Endothelial cell (in vitro differentiated cells): Measurements from ENCODE around the gene PCED1B. TPM values are rescaled to one million over a fixed set of nuclear protein-coding genes. Genes with fewer than 3 reads are reported as not detected.

Experiments
- DNase-seq: peaks from one replicate; pipeline ENCODE4 v3.0.0; 2021; ENCODE audit warnings: low spot score
- H3K27ac Mint-ChIP-seq: one replicate; pipeline ENCODE4 v1.8.0; 2021; ENCODE audit warnings: mixed read lengths, inconsistent platforms; ENCODE audit not compliant: unreplicated experiment
- H3K27me3 Mint-ChIP-seq: one replicate; pipeline ENCODE4 v1.8.0; 2021; ENCODE audit warnings: mild to moderate bottlenecking, moderate library complexity, mixed read lengths, inconsistent platforms; ENCODE audit not compliant: unreplicated experiment
- H3K36me3 Mint-ChIP-seq: one replicate; pipeline ENCODE4 v1.8.0; 2021; ENCODE audit warnings: mild to moderate bottlenecking, low read depth, mixed read lengths, inconsistent platforms; ENCODE audit not compliant: unreplicated experiment
- H3K4me1 Mint-ChIP-seq: one replicate; pipeline ENCODE4 v1.8.0; 2021; ENCODE audit warnings: mild to moderate bottlenecking, mixed read lengths, inconsistent platforms; ENCODE audit not compliant: unreplicated experiment
- H3K4me3 Mint-ChIP-seq: one replicate; pipeline ENCODE4 v1.8.0; 2021; ENCODE audit warnings: mild to moderate bottlenecking, mixed read lengths, inconsistent platforms; ENCODE audit not compliant: unreplicated experiment
- H3K9me3 Mint-ChIP-seq: one replicate; pipeline ENCODE4 v1.8.0; 2021; ENCODE audit warnings: mixed read lengths, inconsistent platforms; ENCODE audit not compliant: unreplicated experiment
- total RNA-seq: library from RNA; stranded (reverse); fragmentation: NEBNext Ultra II Directional; extraction: Animal tissue kit (Norgen Biotek cat#: 25700); gene quantifications from one replicate; pipeline ENCODE4 v1.2.1, GENCODE V29; 2021; ENCODE audit not compliant: unreplicated experiment
- TF ChIP-seq, protein P1 (sequence below): fragments of 200-600 bp; sonication (generic); IDR thresholded peaks from one replicate; pipeline ENCODE4 v1.5.0; 2021; ENCODE audit warnings: antibody characterized with exemption; ENCODE audit not compliant: unreplicated experiment

PCED1B gene
- total RNA-seq, 1 donor from 2014 or later, result 9.7 TPM

DNA sequence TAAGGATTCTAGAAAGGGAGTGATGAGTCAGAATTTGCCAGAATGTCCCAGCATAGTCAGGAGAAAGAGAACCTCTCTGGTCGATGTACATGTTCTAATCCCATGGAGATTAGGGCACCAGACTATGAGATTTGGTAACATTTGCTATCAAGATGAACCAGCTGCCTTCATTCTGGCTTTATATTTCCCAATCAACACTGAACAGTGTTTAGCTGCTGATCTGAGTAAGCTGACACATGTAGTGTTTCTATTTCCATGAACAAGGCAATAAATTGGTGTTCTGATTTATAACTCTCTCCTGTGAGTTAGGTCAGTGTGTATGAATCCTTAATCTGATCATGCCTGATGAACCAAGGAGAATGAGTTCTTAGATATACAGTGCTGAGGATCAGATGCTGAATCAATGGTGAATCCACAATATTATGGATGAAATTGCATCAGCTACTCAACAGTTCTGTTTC, 158.4 kb downstream of the PCED1B start:
- peaks cover 21% of the 10 kb centered on the region for H3K4me1 Mint-ChIP-seq
- H3K4me3 Mint-ChIP-seq, result no peak overlapping the region
- H3K36me3 Mint-ChIP-seq, result peaks cover 20% of the 10 kb centered on the region
- H3K27ac Mint-ChIP-seq, result no peak overlapping the region
- no peaks in the 10 kb centered on the region for H3K9me3 Mint-ChIP-seq
- DNase-seq, result no peak
- TF ChIP-seq, protein P1, sequence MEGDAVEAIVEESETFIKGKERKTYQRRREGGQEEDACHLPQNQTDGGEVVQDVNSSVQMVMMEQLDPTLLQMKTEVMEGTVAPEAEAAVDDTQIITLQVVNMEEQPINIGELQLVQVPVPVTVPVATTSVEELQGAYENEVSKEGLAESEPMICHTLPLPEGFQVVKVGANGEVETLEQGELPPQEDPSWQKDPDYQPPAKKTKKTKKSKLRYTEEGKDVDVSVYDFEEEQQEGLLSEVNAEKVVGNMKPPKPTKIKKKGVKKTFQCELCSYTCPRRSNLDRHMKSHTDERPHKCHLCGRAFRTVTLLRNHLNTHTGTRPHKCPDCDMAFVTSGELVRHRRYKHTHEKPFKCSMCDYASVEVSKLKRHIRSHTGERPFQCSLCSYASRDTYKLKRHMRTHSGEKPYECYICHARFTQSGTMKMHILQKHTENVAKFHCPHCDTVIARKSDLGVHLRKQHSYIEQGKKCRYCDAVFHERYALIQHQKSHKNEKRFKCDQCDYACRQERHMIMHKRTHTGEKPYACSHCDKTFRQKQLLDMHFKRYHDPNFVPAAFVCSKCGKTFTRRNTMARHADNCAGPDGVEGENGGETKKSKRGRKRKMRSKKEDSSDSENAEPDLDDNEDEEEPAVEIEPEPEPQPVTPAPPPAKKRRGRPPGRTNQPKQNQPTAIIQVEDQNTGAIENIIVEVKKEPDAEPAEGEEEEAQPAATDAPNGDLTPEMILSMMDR, result no peak
- H3K27me3 Mint-ChIP-seq, result peaks cover 8% of the 10 kb centered on the region

DNA sequence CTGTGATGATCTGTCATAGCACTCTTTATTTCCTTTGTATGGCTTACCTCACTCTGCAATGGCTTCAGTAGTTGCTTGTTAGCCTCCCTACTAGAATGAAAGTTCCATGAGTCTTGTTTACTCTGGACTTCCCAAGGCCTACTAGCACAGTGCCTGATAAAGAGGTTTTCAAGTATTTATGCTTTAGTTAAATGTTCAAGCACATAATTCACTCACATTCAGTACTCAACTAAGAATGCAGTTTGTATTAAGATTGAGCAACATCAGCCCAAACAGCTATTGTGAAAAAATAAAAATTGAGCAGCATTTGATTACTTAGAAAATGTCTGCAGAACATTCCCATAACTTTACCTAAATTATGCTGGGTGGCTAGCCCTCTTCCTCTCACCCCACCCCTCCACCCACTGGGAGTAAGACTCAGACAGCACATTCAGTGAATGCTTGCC, 159.3 kb downstream of the PCED1B start:
- no peak for DNase-seq
- TF ChIP-seq, protein P1, result no peak
- Mint-ChIP-seq H3K4me1 (peaks cover 15% of the 10 kb centered on the region), H3K36me3 (peaks cover 20% of the 10 kb centered on the region), H3K27ac (no peak overlapping the region), H3K9me3 (no peaks in the 10 kb centered on the region), H3K4me3 (no peak overlapping the region), H3K27me3 (peaks cover 8% of the 10 kb centered on the region)

DNA sequence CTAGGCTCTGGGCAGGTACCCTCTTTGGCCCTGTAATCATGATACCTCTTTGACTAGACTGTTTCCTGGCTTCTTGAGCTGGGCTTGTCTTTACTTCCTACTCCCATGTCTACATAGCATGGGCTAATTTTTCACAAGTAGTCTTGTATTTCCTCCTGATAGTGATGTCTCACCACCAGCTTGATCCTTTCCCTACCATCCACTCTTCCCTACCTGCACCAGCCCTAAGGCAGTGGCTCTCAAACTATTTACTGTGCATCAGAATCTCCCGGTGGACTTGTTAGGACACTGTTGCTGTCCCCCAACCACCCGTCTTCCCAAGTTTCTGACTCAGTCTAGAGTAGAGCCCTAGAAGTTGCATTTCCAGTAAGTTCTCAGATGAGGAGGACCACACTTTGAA, 163.0 kb downstream of the PCED1B start:
- DNase-seq, result no peak
- Mint-ChIP-seq H3K36me3 (no peaks in the 10 kb centered on the region), H3K9me3 (no peaks in the 10 kb centered on the region), H3K27me3 (peaks cover 2% of the 10 kb centered on the region), H3K27ac (no peak overlapping the region), H3K4me1 (peaks cover 11% of the 10 kb centered on the region), H3K4me3 (no peak overlapping the region)
- TF ChIP-seq, protein P1, result no peak

DNA sequence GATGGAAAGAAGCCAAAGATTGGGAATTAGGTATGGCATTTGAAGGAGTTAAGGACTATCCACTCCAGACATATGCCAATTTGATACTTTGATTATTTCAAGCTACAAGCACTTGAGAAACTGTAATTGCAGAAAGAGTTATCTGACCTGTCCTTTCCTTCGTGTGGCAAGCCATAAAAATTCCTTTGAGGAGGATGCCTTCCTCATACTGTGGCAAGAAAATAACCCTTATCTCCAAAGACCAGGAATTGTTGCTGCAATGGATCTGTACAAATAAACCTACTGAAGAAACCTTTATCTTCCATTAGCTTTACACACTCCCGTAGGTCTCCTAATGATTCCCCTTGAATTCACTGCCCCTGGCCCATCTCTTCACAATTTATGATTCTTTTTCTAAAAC, 165.4 kb downstream of the PCED1B start:
- Mint-ChIP-seq H3K4me1 (peaks cover 4% of the 10 kb centered on the region), H3K9me3 (no peaks in the 10 kb centered on the region), H3K4me3 (no peak overlapping the region), H3K36me3 (no peaks in the 10 kb centered on the region), H3K27ac (no peak overlapping the region), H3K27me3 (peaks cover 2% of the 10 kb centered on the region)
- no peak for DNase-seq
- TF ChIP-seq, protein P1, result no peak

DNA sequence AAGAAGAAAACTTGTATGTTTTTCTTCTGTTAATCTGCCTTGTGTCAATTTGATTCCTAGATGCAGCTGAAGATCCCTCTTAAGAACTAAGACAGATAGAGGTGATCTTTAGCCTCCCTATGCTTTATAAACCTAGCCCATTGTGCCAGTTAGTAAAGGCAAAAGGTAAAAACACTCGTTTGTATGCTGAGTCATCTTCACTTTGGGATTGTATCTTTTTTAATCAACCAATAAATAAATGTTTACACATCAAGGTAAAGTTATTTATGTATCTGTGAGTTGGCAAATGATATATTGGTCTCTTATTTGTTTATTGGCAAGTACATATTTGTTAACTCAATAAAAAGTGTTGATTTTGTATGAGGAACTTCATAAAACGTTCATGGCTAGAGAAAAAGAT, 166.2 kb downstream of the PCED1B start:
- Mint-ChIP-seq H3K4me3 (no peak overlapping the region), H3K9me3 (no peaks in the 10 kb centered on the region), H3K4me1 (peaks cover 4% of the 10 kb centered on the region), H3K27me3 (peaks cover 3% of the 10 kb centered on the region), H3K27ac (no peak overlapping the region), H3K36me3 (peaks cover 2% of the 10 kb centered on the region)
- DNase-seq, result no peak
- TF ChIP-seq, protein P1, result no peak
